ENCODE data around the gene POU2F2. TPM values are rescaled to one million over a fixed set of nuclear protein-coding genes. Genes with fewer than 3 reads are reported as not detected.

The POU2F2 gene
- total and polyA plus RNA-seq, 8 donors: 0.87 to 10.0 (median 1.6) TPM

DNA sequence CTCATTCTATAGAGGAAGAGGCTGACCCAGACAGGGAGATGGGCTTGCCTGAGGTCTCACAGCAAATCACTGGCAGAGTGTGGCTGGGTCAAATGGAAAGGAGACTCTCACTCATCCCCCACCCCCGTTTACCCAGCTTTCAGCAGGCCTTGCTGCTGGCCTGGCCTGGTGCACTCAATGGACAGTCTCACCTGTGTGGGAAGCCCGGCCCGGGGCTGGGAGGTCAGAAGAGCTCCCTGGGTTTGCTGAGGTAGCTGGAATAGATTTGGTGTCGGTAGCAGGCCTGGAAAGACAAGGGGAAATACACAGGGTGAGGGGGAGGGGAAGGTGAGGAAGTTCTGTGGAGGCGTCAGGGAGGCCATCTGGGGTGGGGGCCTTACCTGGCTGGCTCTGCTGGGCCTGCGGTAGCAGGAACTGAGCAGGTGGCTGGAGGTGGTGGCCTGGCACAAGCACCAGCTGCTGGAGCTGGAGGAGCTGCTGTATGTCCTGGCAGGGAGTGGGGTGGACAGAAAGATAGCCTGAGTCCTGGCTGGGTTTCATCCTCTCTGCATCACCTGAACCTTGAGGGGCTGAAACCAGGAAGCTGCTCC, 32.8 kb downstream of the POU2F2 start:
- Histone ChIP-seq H3K27me3 (peaks cover 0 to 20% of the 10 kb centered on the region in 2 donors), H3K36me3 (peaks cover 0 to 17% of the 10 kb centered on the region in 2 donors), H3K4me3 (no peak overlapping the region), H3K4me1 (no peaks in the 10 kb centered on the region), H3K27ac (no peak overlapping the region), H3K9me3 (no peaks in the 10 kb centered on the region)
- intact Hi-C loops (cut with DNase I): no loop called here
- ATAC-seq: no peak
- DNase-seq: no peak
- TF ChIP-seq, protein P1, sequence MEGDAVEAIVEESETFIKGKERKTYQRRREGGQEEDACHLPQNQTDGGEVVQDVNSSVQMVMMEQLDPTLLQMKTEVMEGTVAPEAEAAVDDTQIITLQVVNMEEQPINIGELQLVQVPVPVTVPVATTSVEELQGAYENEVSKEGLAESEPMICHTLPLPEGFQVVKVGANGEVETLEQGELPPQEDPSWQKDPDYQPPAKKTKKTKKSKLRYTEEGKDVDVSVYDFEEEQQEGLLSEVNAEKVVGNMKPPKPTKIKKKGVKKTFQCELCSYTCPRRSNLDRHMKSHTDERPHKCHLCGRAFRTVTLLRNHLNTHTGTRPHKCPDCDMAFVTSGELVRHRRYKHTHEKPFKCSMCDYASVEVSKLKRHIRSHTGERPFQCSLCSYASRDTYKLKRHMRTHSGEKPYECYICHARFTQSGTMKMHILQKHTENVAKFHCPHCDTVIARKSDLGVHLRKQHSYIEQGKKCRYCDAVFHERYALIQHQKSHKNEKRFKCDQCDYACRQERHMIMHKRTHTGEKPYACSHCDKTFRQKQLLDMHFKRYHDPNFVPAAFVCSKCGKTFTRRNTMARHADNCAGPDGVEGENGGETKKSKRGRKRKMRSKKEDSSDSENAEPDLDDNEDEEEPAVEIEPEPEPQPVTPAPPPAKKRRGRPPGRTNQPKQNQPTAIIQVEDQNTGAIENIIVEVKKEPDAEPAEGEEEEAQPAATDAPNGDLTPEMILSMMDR (IDR thresholded peaks at IDR 0.05): no peak

DNA sequence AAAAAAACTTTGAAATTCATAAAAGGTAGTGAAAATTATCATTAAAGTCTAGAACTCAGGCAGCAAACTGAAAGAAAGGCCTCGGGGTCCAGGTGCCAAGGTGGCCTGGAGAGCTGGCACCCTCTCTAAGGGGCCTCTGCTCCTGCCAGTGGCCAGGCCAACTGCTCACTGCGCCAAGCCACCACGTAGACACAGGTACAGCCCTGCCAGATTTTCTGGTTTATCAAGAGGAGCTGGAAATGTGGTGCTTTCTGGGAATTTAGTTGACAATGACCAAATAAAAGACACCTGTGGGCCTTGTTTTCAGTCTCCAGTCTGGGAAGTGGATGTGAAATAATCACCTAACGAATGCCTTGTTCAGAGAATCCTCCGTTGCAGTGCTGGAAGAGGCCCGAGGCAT, 33.5 kb downstream of the POU2F2 start:
- no peak overlapping the region for H3K27ac ChIP-seq
- no peak overlapping the region for H3K4me3 ChIP-seq
- H3K36me3 ChIP-seq: peaks cover 0 to 19% of the 10 kb centered on the region in 2 donors
- H3K9me3 ChIP-seq: no peaks in the 10 kb centered on the region
- no peak for DNase-seq
- TF ChIP-seq, protein P1 (IDR thresholded peaks at IDR 0.05): no peak
- H3K27me3 ChIP-seq: peaks cover 0 to 20% of the 10 kb centered on the region in 2 donors
- no peaks in the 10 kb centered on the region for H3K4me1 ChIP-seq
- no peak for ATAC-seq
- intact Hi-C loops (cut with DNase I): no loop called here

DNA sequence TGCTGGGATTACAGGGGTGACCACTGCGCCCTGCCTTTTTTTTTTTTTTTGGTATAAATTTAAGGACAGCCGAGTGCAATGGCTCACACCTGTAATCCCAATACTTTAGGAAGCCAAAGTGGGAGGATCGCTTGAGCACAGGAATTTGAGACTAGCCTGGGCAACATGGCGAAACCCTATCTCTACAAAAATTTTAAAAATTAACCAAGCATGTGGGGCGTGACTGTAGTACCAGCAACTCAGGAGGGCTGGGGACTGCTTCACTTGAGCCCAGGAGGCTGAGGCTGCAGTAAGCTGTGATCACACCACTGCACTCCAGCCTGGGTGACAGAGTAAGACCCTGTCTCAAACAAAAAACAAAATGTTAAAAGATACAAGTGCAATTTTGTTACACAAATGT, 34.8 kb downstream of the POU2F2 start:
- Histone ChIP-seq H3K36me3 (peaks cover 0 to 19% of the 10 kb centered on the region in 2 donors), H3K9me3 (no peaks in the 10 kb centered on the region), H3K27ac (no peak overlapping the region), H3K27me3 (peaks cover 0 to 20% of the 10 kb centered on the region in 2 donors), H3K4me3 (no peak overlapping the region), H3K4me1 (no peaks in the 10 kb centered on the region)
- intact Hi-C loops (cut with DNase I): no loop called here
- no peak for DNase-seq
- TF ChIP-seq, protein P1 (IDR thresholded peaks at IDR 0.05): no peak
- ATAC-seq: no peak

- H3K27ac ChIP-seq: no peak overlapping the region
- peaks cover 0 to 19% of the 10 kb centered on the region in 2 donors for H3K36me3 ChIP-seq
- TF ChIP-seq, protein P1 (IDR thresholded peaks at IDR 0.05): no peak
- DNase-seq (no peak), ATAC-seq (no peak)
- H3K4me1 ChIP-seq: no peaks in the 10 kb centered on the region
- peaks cover 0 to 20% of the 10 kb centered on the region in 2 donors for H3K27me3 ChIP-seq
- H3K9me3 ChIP-seq: no peaks in the 10 kb centered on the region
- H3K4me3 ChIP-seq: no peak overlapping the region
- intact Hi-C loops (cut with DNase I): no loop called here
These were observed 35.9 kb downstream of the POU2F2 start for GRCh38 chr19:42096255-42096837.

- intact Hi-C loops (cut with DNase I): no loop called here
- TF ChIP-seq, protein P1 (IDR thresholded peaks at IDR 0.05): no peak
- Histone ChIP-seq H3K36me3 (peaks cover 0 to 19% of the 10 kb centered on the region in 2 donors), H3K4me1 (no peaks in the 10 kb centered on the region), H3K4me3 (no peak overlapping the region), H3K27me3 (peaks cover 0 to 20% of the 10 kb centered on the region in 2 donors), H3K27ac (no peak overlapping the region), H3K9me3 (no peaks in the 10 kb centered on the region)
- ATAC-seq (no peak), DNase-seq (no peak)
These were observed 36.4 kb downstream of the POU2F2 start for GRCh38 chr19:42095814-42096230.

All from left lung (tissue), 10 donors.